WERI-Rb-1 (cell line): ENCODE measurements around the gene DGAT2.
"Not testable (repeated sequence)": the region's sequence is repeated elsewhere in the genome, so short reads cannot be mapped to it uniquely, and the experiment has no call there.

Experiments used
- DNase-seq: peaks from one replicate; pipeline ENCODE4 v3.0.0-alpha.2; 2020
- H3K27ac ChIP-seq: fragments of 250-450 bp; sonication (Bioruptor Pico); 2 replicates; pipeline ENCODE4 v1.5.1; 2020; ENCODE audit warnings: mild to moderate bottlenecking, moderate library complexity
- H3K27me3 ChIP-seq: fragments of 250-450 bp; sonication (Bioruptor Pico); 2 replicates; pipeline ENCODE4 v1.5.1; 2021; ENCODE audit warnings: mild to moderate bottlenecking, low read depth, moderate library complexity; ENCODE audit not compliant: insufficient read depth, severe bottlenecking
- H3K36me3 ChIP-seq: fragments of 250-450 bp; sonication (Bioruptor Pico); 2 replicates; pipeline ENCODE4 v1.5.1; 2020; ENCODE audit warnings: mild to moderate bottlenecking, moderate library complexity
- H3K4me3 ChIP-seq: 2 replicates; pipeline ENCODE4 v1.5.1; 2011; ENCODE audit warnings: low read depth, mild to moderate bottlenecking, control low read depth, low read length
- H3K9me3 ChIP-seq: fragments of 250-450 bp; sonication (Bioruptor Pico); 2 replicates; pipeline ENCODE4 v1.5.1; 2021; ENCODE audit warnings: mild to moderate bottlenecking, moderate library complexity; ENCODE audit not compliant: severe bottlenecking
- CTCF ChIP-seq: IDR thresholded peaks from 2 replicates; pipeline ENCODE4 v1.5.1; 2011; ENCODE audit warnings: low read depth, mild to moderate bottlenecking, control low read depth, inconsistent platforms, low read length

DGAT2 gene

GRCh38 chr11:75734491-75735180, 33.9 kb upstream of the DGAT2 start:
- H3K27me3 ChIP-seq: no peaks in the 10 kb centered on the region
- DNase-seq: no peak

GRCh38 chr11:75735181-75735845, 33.3 kb upstream of the DGAT2 start:
- Histone ChIP-seq H3K9me3 (no peaks in the 10 kb centered on the region), H3K4me3 (no peak overlapping the region), H3K27ac (no peak overlapping the region), H3K36me3 (no peaks in the 10 kb centered on the region), H3K27me3 (no peaks in the 10 kb centered on the region)
- no peak for TF ChIP-seq CTCF
- no peak for DNase-seq

More at GRCh38 chr11:75734491-75735180, 33.9 kb upstream of the DGAT2 start:
- no peaks in the 10 kb centered on the region for H3K36me3 ChIP-seq
- no peak overlapping the region for H3K27ac ChIP-seq
- no peak for TF ChIP-seq CTCF
- no peak overlapping the region for H3K4me3 ChIP-seq
- H3K9me3 ChIP-seq: no peaks in the 10 kb centered on the region

- no peaks in the 10 kb centered on the region for H3K9me3 ChIP-seq
- H3K4me3 ChIP-seq: no peak overlapping the region
- no peaks in the 10 kb centered on the region for H3K27me3 ChIP-seq
- DNase-seq: no peak
- TF ChIP-seq CTCF: no peak
- no peak overlapping the region for H3K27ac ChIP-seq
- no peaks in the 10 kb centered on the region for H3K36me3 ChIP-seq
These were observed 31.3 kb upstream of the DGAT2 start for GRCh38 chr11:75737314-75737713.

GRCh38 chr11:75740681-75741080, 27.9 kb upstream of the DGAT2 start:
- TF ChIP-seq CTCF: no peak
- Histone ChIP-seq H3K36me3 (no peaks in the 10 kb centered on the region), H3K27ac (no peak overlapping the region), H3K27me3 (no peaks in the 10 kb centered on the region), H3K9me3 (no peaks in the 10 kb centered on the region), H3K4me3 (no peak overlapping the region)
- no peak for DNase-seq

- H3K27me3 ChIP-seq, H3K27ac ChIP-seq, H3K9me3 ChIP-seq, H3K4me3 ChIP-seq, H3K36me3 ChIP-seq, DNase-seq: not testable (repeated sequence)
These were observed 25.4 kb upstream of the DGAT2 start for GRCh38 chr11:75743159-75743558.

- no peaks in the 10 kb centered on the region for H3K36me3 ChIP-seq
- H3K9me3 ChIP-seq: no peaks in the 10 kb centered on the region
- H3K27ac ChIP-seq: no peak overlapping the region
- H3K4me3 ChIP-seq: no peak overlapping the region
- no peak for DNase-seq
- TF ChIP-seq CTCF: no peak
- H3K27me3 ChIP-seq: no peaks in the 10 kb centered on the region
These were observed 24.6 kb upstream of the DGAT2 start for GRCh38 chr11:75743711-75744563.
